B cell (primary cell): ENCODE results near the gene GBA2. TPM values are rescaled to one million over a fixed set of nuclear protein-coding genes. Genes with fewer than 3 reads are reported as not detected.

Experiments used
- ATAC-seq: fragments of 200-7000 bp; cut with Tn5 transposase; one replicate; pipeline ENCODE4 v1.10.0; 2021; ENCODE audit warnings: low read depth, mild to moderate bottlenecking, moderate number of reproducible peaks, moderate library complexity
- CTCF ChIA-PET: fragments of 350-600 bp; sonication (Branson Sonifier 250); formaldehyde crosslinking; loops from one replicate; lab custom pipeline; 2021; ENCODE audit warnings: antibody characterized with exemption, inconsistent platforms; lab: Charles Lee
- POLR2A ChIA-PET: fragments of 350-600 bp; sonication (Branson Sonifier 250); formaldehyde crosslinking; loops from one replicate; lab custom pipeline; 2021; ENCODE audit warnings: antibody characterized with exemption; lab: Charles Lee
- DNase-seq: peaks from one replicate; pipeline ENCODE4 v3.0.0; 2013
- H2AFZ ChIP-seq: 2 replicates; pipeline ENCODE4 v1.6.1; 2012; ENCODE audit warnings: mild to moderate bottlenecking, low read depth, low read length; ENCODE audit not compliant: insufficient read depth, poor library complexity, severe bottlenecking
- H3K27ac ChIP-seq, 2 donors: 1 replicate in 1 of 2; 2 replicates in 1 of 2; pipeline ENCODE4 v1.5.1; 2012 to 2013; ENCODE audit warnings: low read length in 2 of 2, mild to moderate bottlenecking in 2 of 2, moderate library complexity in 1 of 2
- H3K27me3 ChIP-seq, 4 experiments: fragments of 200-600 bp in 1 of 4; sonication (generic) in 1 of 4; replicated peaks in 1 of 4; 1 replicate in 2 of 4; 2 replicates in 2 of 4; pipeline versions ENCODE4 v1.6.1 to v1.7.0; 2013 to 2016; ENCODE audit warnings: low read length in 3 of 4, mild to moderate bottlenecking in 2 of 4, mixed read lengths in 1 of 4, moderate library complexity in 1 of 4; ENCODE audit not compliant: insufficient read depth in 4 of 4, control insufficient read depth in 3 of 4; ENCODE audit errors: control extremely low read depth in 1 of 4
- H3K36me3 ChIP-seq, 2 experiments: replicated peaks in 1 of 2; 1 replicate in 1 of 2; 2 replicates in 1 of 2; pipeline versions ENCODE4 v1.6.1 to v1.7.1; 2013; ENCODE audit warnings: low read length in 1 of 2; ENCODE audit not compliant: insufficient read depth in 2 of 2, control insufficient read depth in 1 of 2; ENCODE audit errors: control extremely low read depth in 1 of 2, extremely low read depth in 1 of 2
- H3K4me1 ChIP-seq, 2 donors: fragments of 200-600 bp in 1 of 2; sonication (generic) in 1 of 2; 1 replicate in 1 of 2; 2 replicates in 1 of 2; pipeline versions ENCODE4 v1.5.1 to v1.6.1; 2013 to 2017; ENCODE audit warnings: low read length in 2 of 2; ENCODE audit not compliant: control insufficient read depth in 2 of 2, insufficient read depth in 2 of 2
- H3K4me2 ChIP-seq: replicated peaks from 2 replicates; pipeline ENCODE3; 2012; ENCODE audit warnings: mild to moderate bottlenecking, low read depth, low read length; ENCODE audit not compliant: poor library complexity, severe bottlenecking
- H3K4me3 ChIP-seq, 5 experiments: fragments of 200-600 bp in 1 of 5; sonication (generic) in 1 of 5; 1 replicate in 3 of 5; 2 replicates in 2 of 5; pipeline versions ENCODE4 v1.5.1 to v1.7.0; 2011 to 2016; ENCODE audit warnings: low read length in 4 of 5, mild to moderate bottlenecking in 4 of 5, low read depth in 2 of 5, control low read depth in 1 of 5, moderate library complexity in 1 of 5; ENCODE audit not compliant: insufficient read depth in 1 of 5; ENCODE audit errors: control extremely low read depth in 1 of 5, extremely low read depth in 1 of 5
- H3K79me2 ChIP-seq: fragments of 200-600 bp; sonication (generic); one replicate; pipeline ENCODE4 v1.6.0; 2016; ENCODE audit warnings: low read length; ENCODE audit not compliant: control insufficient read depth, insufficient read depth
- H3K9ac ChIP-seq: fragments of 200-600 bp; sonication (generic); 2 replicates; pipeline ENCODE4 v1.6.1; 2017; ENCODE audit warnings: mild to moderate bottlenecking, low read length, moderate library complexity
- H3K9me3 ChIP-seq, 3 donors: one replicate each; pipeline versions ENCODE4 v1.6.1 to v1.7.1; 2013; ENCODE audit warnings: low read length in 2 of 3; ENCODE audit not compliant: control insufficient read depth in 2 of 3, insufficient read depth in 1 of 3; ENCODE audit errors: control extremely low read depth in 1 of 3
- H4K20me1 ChIP-seq: 2 replicates; pipeline ENCODE4 v1.6.0; 2012; ENCODE audit warnings: mild to moderate bottlenecking, low read length; ENCODE audit not compliant: insufficient read depth, control insufficient read depth, poor library complexity, severe bottlenecking
- H3K27ac Mint-ChIP-seq: one replicate; pipeline ENCODE4 v1.8.0; 2021; ENCODE audit warnings: mixed read lengths
- H3K27me3 Mint-ChIP-seq: one replicate; pipeline ENCODE4 v1.8.0; 2021; ENCODE audit warnings: mixed read lengths
- H3K4me1 Mint-ChIP-seq: one replicate; pipeline ENCODE4 v1.8.0; 2021; ENCODE audit warnings: mixed read lengths
- H3K4me3 Mint-ChIP-seq: one replicate; pipeline ENCODE4 v1.8.0; 2021; ENCODE audit warnings: mixed read lengths
- H3K9me3 Mint-ChIP-seq: one replicate; pipeline ENCODE4 v1.8.0; 2022; ENCODE audit warnings: mixed read lengths; ENCODE audit not compliant: insufficient read depth
- EZH2 ChIP-seq: IDR thresholded peaks from 2 replicates; pipeline ENCODE4 v1.6.1; 2012; ENCODE audit warnings: borderline replicate concordance, low read depth, mild to moderate bottlenecking, moderate library complexity, low read length; ENCODE audit not compliant: insufficient read depth, poor library complexity, severe bottlenecking
- WGBS: methylation state at CpG from one replicate; pipeline ENCODE4 v1.1.5; 2013; ENCODE audit warnings: missing lambda C conversion rate; ENCODE audit not compliant: insufficient coverage; 5-methylcytosine and 5-hydroxymethylcytosine counted together
- intact Hi-C: fragments of 100-400 bp; cut with micrococcal nuclease; formaldehyde crosslinking; loops from one replicate; pipeline ENCODE4 v1.10.0; 2022
- polyA plus RNA-seq: library from polyadenylated mRNA; depleted of rRNA; stranded (reverse); fragments of >200 nt; gene quantifications from 2 replicates; pipeline ENCODE4 v1.2.3, GENCODE V29; 2012
- total RNA-seq, 2 donors: library from RNA; stranded (reverse); fragments of 120-200 nt in 1 of 2; gene quantifications; 1 replicate in 1 of 2; 2 replicates in 1 of 2; pipeline versions ENCODE4 v1.2.3 to v1.2.4, GENCODE V29; 2013 to 2022
- TF ChIP-seq, protein P1 (sequence below): fragments of 200-600 bp; IDR thresholded peaks from one replicate; pipeline ENCODE4 v1.8.0; 2022; ENCODE audit warnings: antibody characterized with exemption, mild to moderate bottlenecking

The GBA2 gene
- total and polyA plus RNA-seq, 2 donors (not counting 1 experiment from before 2014, with no cell fraction given) = 114 to 137 TPM

DNA sequence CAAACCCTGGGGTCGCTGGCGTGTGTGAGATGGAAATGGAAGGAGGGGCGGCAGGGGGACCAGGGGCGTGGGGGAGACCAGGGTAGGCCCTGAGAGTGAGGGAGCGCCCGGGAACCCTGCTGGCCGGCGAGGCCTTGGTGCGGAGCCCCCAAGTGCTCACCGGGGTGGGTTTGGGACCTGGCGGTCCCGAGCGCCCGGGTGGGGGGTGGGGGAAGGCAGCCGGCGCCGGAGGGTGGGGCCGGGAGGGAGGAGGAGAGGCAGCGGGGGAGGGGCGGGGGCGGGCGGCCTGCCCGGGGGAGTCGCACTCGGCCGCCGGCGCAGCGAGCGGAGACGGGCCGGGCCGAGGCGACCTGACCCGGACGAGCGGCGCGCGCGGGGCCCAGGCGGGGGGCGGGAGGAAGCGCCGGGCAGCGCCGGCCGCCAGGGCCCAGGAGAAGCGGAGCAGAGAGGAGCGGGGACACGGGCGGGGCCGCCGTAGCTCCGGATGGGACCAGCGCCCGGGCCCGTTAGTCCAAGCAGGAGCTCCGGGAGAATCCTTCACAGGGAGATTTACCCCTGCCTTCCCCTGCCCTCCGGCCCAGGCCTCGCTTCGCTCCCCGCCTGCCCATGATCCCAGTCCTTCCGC, 42.4 kb upstream of the GBA2 start, which contains the start of gene NPR2:
Gene NPR2 (plus strand): TSS at position 295 of the 625 bp plus-strand sequence. CDS start 818 bp downstream, outside the sequence.
- H3K4me3 Mint-ChIP-seq = peak within 1 kb of the TSS; percentile 41
- TF ChIP-seq EZH2 = no peak
- TF ChIP-seq, protein P1, sequence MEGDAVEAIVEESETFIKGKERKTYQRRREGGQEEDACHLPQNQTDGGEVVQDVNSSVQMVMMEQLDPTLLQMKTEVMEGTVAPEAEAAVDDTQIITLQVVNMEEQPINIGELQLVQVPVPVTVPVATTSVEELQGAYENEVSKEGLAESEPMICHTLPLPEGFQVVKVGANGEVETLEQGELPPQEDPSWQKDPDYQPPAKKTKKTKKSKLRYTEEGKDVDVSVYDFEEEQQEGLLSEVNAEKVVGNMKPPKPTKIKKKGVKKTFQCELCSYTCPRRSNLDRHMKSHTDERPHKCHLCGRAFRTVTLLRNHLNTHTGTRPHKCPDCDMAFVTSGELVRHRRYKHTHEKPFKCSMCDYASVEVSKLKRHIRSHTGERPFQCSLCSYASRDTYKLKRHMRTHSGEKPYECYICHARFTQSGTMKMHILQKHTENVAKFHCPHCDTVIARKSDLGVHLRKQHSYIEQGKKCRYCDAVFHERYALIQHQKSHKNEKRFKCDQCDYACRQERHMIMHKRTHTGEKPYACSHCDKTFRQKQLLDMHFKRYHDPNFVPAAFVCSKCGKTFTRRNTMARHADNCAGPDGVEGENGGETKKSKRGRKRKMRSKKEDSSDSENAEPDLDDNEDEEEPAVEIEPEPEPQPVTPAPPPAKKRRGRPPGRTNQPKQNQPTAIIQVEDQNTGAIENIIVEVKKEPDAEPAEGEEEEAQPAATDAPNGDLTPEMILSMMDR = no peak
- Histone ChIP-seq H3K4me2 (no peak within 1 kb of the TSS), H3K27me3 (peaks cover 0 to 6% (median 3%) of the 10 kb centered on the region in 4 experiments), H3K27ac (no peak within 1 kb of the TSS), H3K9ac (no peak within 1 kb of the TSS), H3K79me2 (peaks cover 5% of the 10 kb centered on the region), H3K36me3 (peaks cover 0 to 1% of the 10 kb centered on the region in 2 experiments), H3K9me3 (no peaks in the 10 kb centered on the region), H3K4me3 (no peak within 1 kb of the TSS), H2AFZ (no peak within 1 kb of the TSS), H4K20me1 (peaks cover 9% of the 10 kb centered on the region), H3K4me1 (peaks cover 5% of the 10 kb centered on the region in 2 donors)
- peaks cover 9% of the 10 kb centered on the region for H3K4me1 Mint-ChIP-seq
- intact Hi-C loops = loop anchor here (2.0 kb wide), 1 partner anchor 35 kb away; no protein-coding TSS in a partner anchor
- ChIA-PET POLR2A (no interaction called here), CTCF (interaction anchor here (1.0 to 2.6 kb wide), 5 partner anchors 16 to 90 kb away, joined by 3 to 24 read pairs (median 6); partner anchors contain the start of gene SPAG8)
- H3K9me3 Mint-ChIP-seq = no peaks in the 10 kb centered on the region
- 40% methylated on average over 35 of the region's 64 CpGs for WGBS
- H3K27ac Mint-ChIP-seq = peak within 1 kb of the TSS; percentile 26
- DNase-seq (no peak), ATAC-seq (no peak)
- H3K27me3 Mint-ChIP-seq = peaks cover 4% of the 10 kb centered on the region
